Activated naive CD4-positive, alpha-beta T cell treated with anti-CD3 and anti-CD28 coated beads, Interleukin-2, amount 50 U/mL, for 24 hours (primary cell): Measurements from ENCODE around the gene ACACA.
A peak's percentile ranks its signal among the peaks of the same experiment; 100 is the strongest.

Source experiments
- H3K27ac Mint-ChIP-seq: one replicate; pipeline ENCODE4 v1.8.0; 2021; ENCODE audit warnings: mild to moderate bottlenecking, mixed read lengths
- H3K27me3 Mint-ChIP-seq: one replicate; pipeline ENCODE4 v1.8.0; 2021; ENCODE audit warnings: mixed read lengths
- H3K36me3 Mint-ChIP-seq: one replicate; pipeline ENCODE4 v1.8.0; 2021; ENCODE audit warnings: mixed read lengths
- H3K4me1 Mint-ChIP-seq: one replicate; pipeline ENCODE4 v1.8.0; 2021; ENCODE audit warnings: mixed read lengths
- H3K4me3 Mint-ChIP-seq: one replicate; pipeline ENCODE4 v1.8.0; 2021; ENCODE audit warnings: mild to moderate bottlenecking, mixed read lengths
- H3K9me3 Mint-ChIP-seq: one replicate; pipeline ENCODE4 v1.8.0; 2021; ENCODE audit warnings: mixed read lengths

ACACA gene

GRCh38 chr17:37067555-37068111 is 339.0 kb downstream of the ACACA start:
- H3K9me3 Mint-ChIP-seq: no peaks in the 10 kb centered on the region

GRCh38 chr17:37066322-37067255 is 340.0 kb downstream of the ACACA start:
- Mint-ChIP-seq H3K9me3 (no peaks in the 10 kb centered on the region), H3K4me3 (no peak overlapping the region), H3K27ac (peak overlapping the region; percentile 51), H3K27me3 (no peaks in the 10 kb centered on the region), H3K4me1 (no peaks in the 10 kb centered on the region), H3K36me3 (no peaks in the 10 kb centered on the region)

More at GRCh38 chr17:37067555-37068111, 339.0 kb downstream of the ACACA start:
- no peaks in the 10 kb centered on the region for H3K4me1 Mint-ChIP-seq
- no peak overlapping the region for H3K4me3 Mint-ChIP-seq
- no peaks in the 10 kb centered on the region for H3K27me3 Mint-ChIP-seq
- H3K36me3 Mint-ChIP-seq: no peaks in the 10 kb centered on the region
- no peak overlapping the region for H3K27ac Mint-ChIP-seq

GRCh38 chr17:37065486-37066321 is 340.9 kb downstream of the ACACA start:
- Mint-ChIP-seq H3K27me3 (no peaks in the 10 kb centered on the region), H3K27ac (no peak overlapping the region), H3K9me3 (no peaks in the 10 kb centered on the region), H3K36me3 (no peaks in the 10 kb centered on the region), H3K4me1 (no peaks in the 10 kb centered on the region), H3K4me3 (no peak overlapping the region)

GRCh38 chr17:37064956-37065355 is 341.7 kb downstream of the ACACA start:
- H3K9me3 Mint-ChIP-seq: no peaks in the 10 kb centered on the region
- H3K27me3 Mint-ChIP-seq: no peaks in the 10 kb centered on the region
- H3K4me3 Mint-ChIP-seq: no peak overlapping the region
- no peak overlapping the region for H3K27ac Mint-ChIP-seq
- no peaks in the 10 kb centered on the region for H3K36me3 Mint-ChIP-seq
- H3K4me1 Mint-ChIP-seq: no peaks in the 10 kb centered on the region

DNA sequence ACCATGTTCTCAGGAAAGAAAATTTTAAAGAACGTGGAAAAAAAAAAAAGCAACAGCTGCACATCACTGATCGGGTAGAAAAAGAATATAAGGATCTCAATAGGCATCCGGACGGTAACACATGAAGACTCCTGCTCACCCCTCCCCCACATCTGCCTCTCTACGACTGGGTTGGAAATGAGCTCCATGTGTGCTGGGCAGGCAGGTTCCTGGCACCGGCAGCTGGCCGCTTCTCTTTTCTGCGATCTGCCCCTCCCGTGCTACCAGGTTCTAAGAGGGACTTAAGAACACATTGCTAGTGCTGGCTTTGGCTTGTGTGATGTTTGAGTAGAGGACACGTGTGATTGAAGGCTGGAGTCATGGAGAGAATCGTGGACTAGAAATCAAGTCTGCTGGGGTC is 342.4 kb downstream of the ACACA start:
- Mint-ChIP-seq H3K27ac (no peak overlapping the region), H3K4me1 (no peaks in the 10 kb centered on the region), H3K4me3 (no peak overlapping the region), H3K36me3 (no peaks in the 10 kb centered on the region), H3K27me3 (no peaks in the 10 kb centered on the region), H3K9me3 (no peaks in the 10 kb centered on the region)

DNA sequence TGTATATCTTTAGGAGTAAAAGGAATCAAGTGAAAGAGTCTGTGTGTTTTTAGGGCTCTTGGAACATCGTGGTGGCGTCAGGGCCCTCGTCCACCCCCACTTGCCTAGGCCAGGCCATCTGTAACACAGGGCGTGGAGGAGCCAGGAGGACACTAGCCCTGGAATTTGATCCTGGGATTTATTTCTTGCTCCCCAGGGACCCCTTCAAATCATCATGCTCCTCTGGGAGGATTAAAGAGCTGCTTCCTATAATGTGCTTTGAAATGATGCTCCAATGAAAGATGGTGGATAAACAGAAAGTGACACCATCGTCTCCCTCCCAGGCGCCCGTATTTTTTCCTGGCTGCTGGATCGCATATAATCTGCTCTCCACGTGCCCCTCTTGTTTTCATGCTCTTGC is 344.6 kb downstream of the ACACA start:
- Mint-ChIP-seq H3K27ac (no peak overlapping the region), H3K9me3 (no peaks in the 10 kb centered on the region), H3K4me1 (no peaks in the 10 kb centered on the region), H3K36me3 (peaks cover 3% of the 10 kb centered on the region), H3K27me3 (no peaks in the 10 kb centered on the region), H3K4me3 (no peak overlapping the region)

- Mint-ChIP-seq H3K4me1 (no peaks in the 10 kb centered on the region), H3K9me3 (no peaks in the 10 kb centered on the region), H3K4me3 (no peak overlapping the region), H3K36me3 (peaks cover 3% of the 10 kb centered on the region), H3K27me3 (no peaks in the 10 kb centered on the region), H3K27ac (no peak overlapping the region)
Measured at GRCh38 chr17:37060928-37061327, 345.7 kb downstream of the ACACA start.

GRCh38 chr17:37060094-37060493 is 346.5 kb downstream of the ACACA start:
- Mint-ChIP-seq H3K27me3 (no peaks in the 10 kb centered on the region), H3K27ac (no peak overlapping the region), H3K9me3 (no peaks in the 10 kb centered on the region), H3K4me3 (no peak overlapping the region), H3K4me1 (no peaks in the 10 kb centered on the region), H3K36me3 (peaks cover 3% of the 10 kb centered on the region)

- H3K4me3 Mint-ChIP-seq: no peak overlapping the region
- H3K36me3 Mint-ChIP-seq: peaks cover 4% of the 10 kb centered on the region
- H3K27ac Mint-ChIP-seq: no peak overlapping the region
- no peaks in the 10 kb centered on the region for H3K27me3 Mint-ChIP-seq
- no peaks in the 10 kb centered on the region for H3K9me3 Mint-ChIP-seq
- H3K4me1 Mint-ChIP-seq: no peaks in the 10 kb centered on the region
Measured at GRCh38 chr17:37059493-37059892, 347.1 kb downstream of the ACACA start.

DNA sequence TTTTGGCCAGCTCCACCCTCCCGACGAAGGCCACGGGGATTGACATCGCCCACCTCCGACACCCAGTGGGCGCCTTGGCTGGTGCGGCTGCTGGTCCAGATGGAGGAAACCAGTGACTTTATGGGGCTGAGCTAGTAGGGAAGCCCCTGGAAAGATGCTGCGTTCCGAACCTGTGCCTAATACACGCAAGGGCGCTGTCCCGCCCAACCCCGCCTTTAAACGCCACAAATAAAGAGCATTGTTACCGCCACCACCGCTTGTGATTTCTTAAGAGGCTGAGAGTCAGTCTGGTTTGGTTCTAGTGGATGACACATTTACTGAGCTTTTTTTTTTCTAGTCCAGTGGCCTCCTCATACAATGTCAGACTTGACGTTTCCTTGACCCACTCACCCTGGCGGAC is 350.0 kb downstream of the ACACA start:
- Mint-ChIP-seq H3K27ac (no peak overlapping the region), H3K4me3 (no peak overlapping the region), H3K27me3 (no peaks in the 10 kb centered on the region), H3K9me3 (no peaks in the 10 kb centered on the region), H3K36me3 (peaks cover 7% of the 10 kb centered on the region), H3K4me1 (no peaks in the 10 kb centered on the region)

DNA sequence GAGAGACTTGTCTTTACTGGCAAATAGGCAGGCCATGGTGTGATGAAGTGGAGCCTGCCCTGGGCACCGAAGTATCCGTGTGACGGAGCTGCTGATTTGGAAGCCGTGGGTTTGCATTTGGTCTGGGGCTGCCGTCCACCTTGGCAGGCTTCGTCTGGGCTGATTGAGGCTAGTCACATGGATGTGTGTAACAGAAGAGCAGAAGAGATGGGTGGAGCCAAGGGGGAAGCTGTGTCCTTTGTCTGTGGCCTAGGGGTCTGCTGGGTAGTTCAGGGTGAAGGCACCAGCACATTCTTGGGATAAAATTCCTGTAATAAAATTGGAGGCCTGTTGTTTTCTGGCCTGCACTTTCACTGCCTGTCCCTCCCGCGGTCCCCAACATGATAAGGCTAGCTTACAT is 351.7 kb downstream of the ACACA start:
- Mint-ChIP-seq H3K27ac (no peak overlapping the region), H3K9me3 (no peaks in the 10 kb centered on the region), H3K27me3 (no peaks in the 10 kb centered on the region), H3K4me3 (no peak overlapping the region), H3K4me1 (no peaks in the 10 kb centered on the region), H3K36me3 (peaks cover 7% of the 10 kb centered on the region)

GRCh38 chr17:37052450-37052849 is 354.2 kb downstream of the ACACA start:
- Mint-ChIP-seq H3K36me3 (peaks cover 7% of the 10 kb centered on the region), H3K27ac (no peak overlapping the region), H3K27me3 (no peaks in the 10 kb centered on the region), H3K4me1 (peaks cover 7% of the 10 kb centered on the region), H3K4me3 (no peak overlapping the region), H3K9me3 (no peaks in the 10 kb centered on the region)

- H3K9me3 Mint-ChIP-seq: no peaks in the 10 kb centered on the region
- peaks cover 7% of the 10 kb centered on the region for H3K36me3 Mint-ChIP-seq
- H3K27me3 Mint-ChIP-seq: no peaks in the 10 kb centered on the region
- peaks cover 9% of the 10 kb centered on the region for H3K4me1 Mint-ChIP-seq
- no peak overlapping the region for H3K27ac Mint-ChIP-seq
- no peak overlapping the region for H3K4me3 Mint-ChIP-seq
Measured at GRCh38 chr17:37051833-37052232, 354.8 kb downstream of the ACACA start.

- Mint-ChIP-seq H3K4me3 (no peak overlapping the region), H3K36me3 (peaks cover 7% of the 10 kb centered on the region), H3K9me3 (no peaks in the 10 kb centered on the region), H3K4me1 (peaks cover 9% of the 10 kb centered on the region), H3K27ac (no peak overlapping the region), H3K27me3 (no peaks in the 10 kb centered on the region)
Measured at GRCh38 chr17:37051381-37051780, 355.3 kb downstream of the ACACA start.

- Mint-ChIP-seq H3K4me1 (peaks cover 9% of the 10 kb centered on the region), H3K27me3 (no peaks in the 10 kb centered on the region), H3K27ac (no peak overlapping the region), H3K4me3 (no peak overlapping the region), H3K36me3 (peaks cover 7% of the 10 kb centered on the region), H3K9me3 (no peaks in the 10 kb centered on the region)
Measured at GRCh38 chr17:37050920-37051319, 355.7 kb downstream of the ACACA start.

DNA sequence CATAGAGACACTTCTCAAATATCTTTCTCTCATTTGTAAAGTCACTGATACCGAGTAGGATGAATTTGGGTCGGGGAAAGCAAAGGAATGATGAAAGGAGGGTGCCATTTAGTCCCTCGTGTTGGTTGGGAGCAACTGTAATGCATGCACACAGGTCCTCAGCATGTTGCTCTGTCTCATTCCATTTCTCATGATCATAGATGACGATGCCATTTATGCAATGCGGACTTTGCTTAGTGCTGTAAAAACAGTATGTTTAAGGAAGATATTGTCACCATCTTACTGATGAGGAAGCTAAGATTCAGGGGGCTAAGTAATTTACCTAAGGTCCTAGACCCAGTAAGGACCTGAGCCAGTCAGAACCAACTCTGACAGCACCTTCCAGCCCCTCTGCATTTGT is 357.8 kb downstream of the ACACA start:
- Mint-ChIP-seq H3K27me3 (no peaks in the 10 kb centered on the region), H3K36me3 (peaks cover 3% of the 10 kb centered on the region), H3K9me3 (no peaks in the 10 kb centered on the region), H3K27ac (no peak overlapping the region), H3K4me3 (no peak overlapping the region), H3K4me1 (peaks cover 9% of the 10 kb centered on the region)
